Thoracic aorta (tissue), 2 donors: Measurements from ENCODE around the gene GRIK4. TPM values are rescaled to one million over a fixed set of nuclear protein-coding genes. Genes with fewer than 3 reads are reported as not detected.

Experiments used
- ATAC-seq: fragments of 150-250 bp; one replicate; pipeline ENCODE4 v1.8.0; 2017; ENCODE audit warnings: low read depth; ENCODE audit not compliant: insufficient number of reproducible peaks, low FRiP score
- DNase-seq: peaks from one replicate; pipeline ENCODE4 v3.0.0-alpha.2; 2020; ENCODE audit warnings: low spot score
- H3K27ac ChIP-seq, 2 donors: fragments of 200-600 bp; sonication (generic); 1 replicate in 1 of 2; 2 replicates in 1 of 2; pipeline ENCODE4 v1.5.1; 2016; ENCODE audit warnings: mild to moderate bottlenecking in 2 of 2, moderate library complexity in 2 of 2
- H3K27me3 ChIP-seq: fragments of 200-600 bp; sonication (generic); replicated peaks from 2 replicates; pipeline ENCODE4 v1.6.0; 2016; ENCODE audit warnings: mild to moderate bottlenecking; ENCODE audit not compliant: insufficient read depth
- H3K36me3 ChIP-seq: fragments of 200-600 bp; sonication (generic); one replicate; pipeline ENCODE4 v1.5.1; 2016
- H3K4me1 ChIP-seq, 2 donors: fragments of 200-600 bp; sonication (generic); 1 replicate in 1 of 2; 2 replicates in 1 of 2; pipeline versions ENCODE4 v1.5.1 to v1.6.0; 2016; ENCODE audit warnings: low read depth in 2 of 2, mild to moderate bottlenecking in 1 of 2; ENCODE audit not compliant: control insufficient read depth in 1 of 2
- H3K4me3 ChIP-seq: fragments of 200-600 bp; sonication (generic); 2 replicates; pipeline ENCODE4 v1.5.1; 2016; ENCODE audit warnings: mild to moderate bottlenecking
- H3K9me3 ChIP-seq: fragments of 200-600 bp; sonication (generic); 2 replicates; pipeline ENCODE4 v1.5.1; 2016
- CTCF ChIP-seq: fragments of 200-600 bp; sonication (generic); IDR thresholded peaks from one replicate; pipeline ENCODE4 v1.5.1; 2019; ENCODE audit warnings: antibody characterized with exemption
- total RNA-seq, 2 donors: library from RNA; depleted of rRNA; stranded (reverse); fragments of >200 nt; gene quantifications; one replicate each; pipeline versions ENCODE4 v1.1.0 to v1.2.3, GENCODE V29; 2016

Gene GRIK4
- total RNA-seq, 2 donors from 2014 or later, result not detected

GRCh38 chr11:120627327-120628163 is 116.0 kb downstream of the GRIK4 start:
- H3K27me3 ChIP-seq, result no peaks in the 10 kb centered on the region
- ATAC-seq (no peak), DNase-seq (no peak)
- no peaks in the 10 kb centered on the region for H3K4me1 ChIP-seq
- H3K4me3 ChIP-seq, result no peak overlapping the region
- H3K36me3 ChIP-seq, result no peaks in the 10 kb centered on the region
- TF ChIP-seq CTCF, result no peak
- no peak overlapping the region for H3K27ac ChIP-seq
- H3K9me3 ChIP-seq, result no peaks in the 10 kb centered on the region

- Histone ChIP-seq H3K4me1 (no peaks in the 10 kb centered on the region), H3K36me3 (no peaks in the 10 kb centered on the region), H3K9me3 (no peaks in the 10 kb centered on the region), H3K27me3 (no peaks in the 10 kb centered on the region), H3K4me3 (no peak overlapping the region), H3K27ac (no peak overlapping the region)
- no peak for ATAC-seq
- no peak for DNase-seq
- no peak for TF ChIP-seq CTCF
These were observed 118.0 kb downstream of the GRIK4 start for GRCh38 chr11:120629407-120630080.

GRCh38 chr11:120630122-120630521 is 118.6 kb downstream of the GRIK4 start:
- Histone ChIP-seq H3K4me1 (no peaks in the 10 kb centered on the region), H3K36me3 (no peaks in the 10 kb centered on the region), H3K4me3 (no peak overlapping the region), H3K27me3 (no peaks in the 10 kb centered on the region), H3K27ac (no peak overlapping the region), H3K9me3 (no peaks in the 10 kb centered on the region)
- ATAC-seq (no peak), DNase-seq (no peak)
- no peak for TF ChIP-seq CTCF

GRCh38 chr11:120632579-120632978 is 121.0 kb downstream of the GRIK4 start:
- ATAC-seq (no peak), DNase-seq (no peak)
- no peak for TF ChIP-seq CTCF
- Histone ChIP-seq H3K27ac (no peak overlapping the region), H3K27me3 (no peaks in the 10 kb centered on the region), H3K36me3 (no peaks in the 10 kb centered on the region), H3K4me3 (no peak overlapping the region), H3K9me3 (no peaks in the 10 kb centered on the region), H3K4me1 (no peaks in the 10 kb centered on the region)

- Histone ChIP-seq H3K9me3 (no peaks in the 10 kb centered on the region), H3K36me3 (no peaks in the 10 kb centered on the region), H3K4me1 (no peaks in the 10 kb centered on the region), H3K27ac (no peak overlapping the region), H3K27me3 (no peaks in the 10 kb centered on the region), H3K4me3 (no peak overlapping the region)
- ATAC-seq (no peak), DNase-seq (no peak)
- no peak for TF ChIP-seq CTCF
These were observed 122.3 kb downstream of the GRIK4 start for GRCh38 chr11:120633616-120634393.
